GM18858 (cell line): ENCODE data around the gene FRMD4A.

Source experiments
- ATAC-seq: cut with Tn5 transposase; IDR thresholded peaks from one replicate; pipeline ENCODE4 v1.9.1; 2021; ENCODE audit not compliant: unreplicated experiment

Gene FRMD4A

GRCh38 chr10:14296065-14296709, 34.5 kb downstream of the FRMD4A start:
- ATAC-seq: no peak

GRCh38 chr10:14294347-14295059, 36.2 kb downstream of the FRMD4A start:
- no peak for ATAC-seq

GRCh38 chr10:14293526-14293925, 37.2 kb downstream of the FRMD4A start:
- ATAC-seq: no peak

GRCh38 chr10:14291296-14291695, 39.4 kb downstream of the FRMD4A start:
- no peak for ATAC-seq

GRCh38 chr10:14285941-14286560, 44.7 kb downstream of the FRMD4A start:
- no peak for ATAC-seq

GRCh38 chr10:14282276-14282675, 48.4 kb downstream of the FRMD4A start:
- ATAC-seq: no peak

GRCh38 chr10:14278533-14278932, 52.2 kb downstream of the FRMD4A start:
- no peak for ATAC-seq

GRCh38 chr10:14276210-14276609, 54.5 kb downstream of the FRMD4A start:
- no peak for ATAC-seq

GRCh38 chr10:14271621-14272020, 59.1 kb downstream of the FRMD4A start:
- no peak for ATAC-seq

GRCh38 chr10:14270370-14270769, 60.4 kb downstream of the FRMD4A start:
- no peak for ATAC-seq

- no peak for ATAC-seq
These were observed 65.0 kb downstream of the FRMD4A start for GRCh38 chr10:14265709-14266108.

- ATAC-seq: no peak
These were observed 67.8 kb downstream of the FRMD4A start for GRCh38 chr10:14262836-14263425.

GRCh38 chr10:14261336-14261735, 69.4 kb downstream of the FRMD4A start:
- ATAC-seq: no peak

GRCh38 chr10:14259696-14260566, 70.8 kb downstream of the FRMD4A start:
- no peak for ATAC-seq

GRCh38 chr10:14254368-14254767, 76.4 kb downstream of the FRMD4A start:
- ATAC-seq: no peak

- ATAC-seq: no peak
These were observed 77.0 kb downstream of the FRMD4A start for GRCh38 chr10:14253711-14254110.

- no peak for ATAC-seq
These were observed 77.6 kb downstream of the FRMD4A start for GRCh38 chr10:14253079-14253478.

- no peak for ATAC-seq
These were observed 80.1 kb downstream of the FRMD4A start for GRCh38 chr10:14250496-14251076.

GRCh38 chr10:14247377-14248116, 83.2 kb downstream of the FRMD4A start:
- ATAC-seq: no peak

GRCh38 chr10:14244801-14245211, 85.9 kb downstream of the FRMD4A start:
- no peak for ATAC-seq
